OCI-LY3 (cell line): Measurements from ENCODE around the gene CNMD.
A peak's percentile ranks its signal among the peaks of the same experiment; 100 is the strongest.

Experiments used
- H2AFZ ChIP-seq: fragments of 200-600, 300-600 bp; shearing (Covaris generic); 2 replicates; pipeline ENCODE4 v1.6.0; 2014; ENCODE audit warnings: antibody characterized with exemption, low read depth, low read length
- H3K27ac ChIP-seq: fragments of 200-600, 300-600 bp; sonication (generic); 2 replicates; pipeline ENCODE4 v1.5.1; 2014; ENCODE audit warnings: mild to moderate bottlenecking, low read length, moderate library complexity, mixed read lengths
- H3K27me3 ChIP-seq: fragments of 200-600, 300-600 bp; sonication (generic); 2 replicates; pipeline ENCODE4 v1.6.1; 2014; ENCODE audit warnings: low read depth, low read length, mixed read lengths
- H3K36me3 ChIP-seq: fragments of 200-600, 300-600 bp; sonication (generic); replicated peaks from 2 replicates; pipeline ENCODE3; 2014; ENCODE audit warnings: low read depth, low read length, mixed read lengths
- H3K4me1 ChIP-seq: fragments of 300-600, 200-600 bp; sonication (generic); 2 replicates; pipeline ENCODE4 v1.6.1; 2014; ENCODE audit warnings: low read length, mixed read lengths
- H3K4me2 ChIP-seq: fragments of 200-600, 300-600 bp; sonication (generic); 2 replicates; pipeline ENCODE4 v1.6.1; 2014; ENCODE audit warnings: low read length, mixed read lengths
- H3K4me3 ChIP-seq: fragments of 300-600, 200-600 bp; sonication (generic); 2 replicates; pipeline ENCODE4 v1.5.1; 2014; ENCODE audit warnings: antibody characterized with exemption, mild to moderate bottlenecking, low read length, moderate library complexity
- H3K79me2 ChIP-seq: fragments of 300-600, 200-600 bp; shearing (Covaris generic); 2 replicates; pipeline ENCODE4 v1.6.1; 2014; ENCODE audit warnings: mild to moderate bottlenecking, low read length, mixed read lengths
- H3K9ac ChIP-seq: fragments of 300-600, 200-600 bp; shearing (Covaris generic); 2 replicates; pipeline ENCODE4 v1.6.0; 2014; ENCODE audit warnings: mild to moderate bottlenecking, low read length, moderate library complexity
- H3K9me3 ChIP-seq: fragments of 200-600, 300-600 bp; shearing (Covaris generic); 2 replicates; pipeline ENCODE4 v1.6.1; 2014; ENCODE audit warnings: low read length, mixed read lengths; ENCODE audit not compliant: insufficient read depth
- H4K20me1 ChIP-seq: fragments of 200-600, 300-600 bp; sonication (generic); 2 replicates; pipeline ENCODE4 v1.6.1; 2016; ENCODE audit warnings: low read length, mixed read lengths; ENCODE audit not compliant: insufficient read depth
- EZH2phosphoT487 ChIP-seq: fragments of 200-600 bp; shearing (Covaris generic); IDR thresholded peaks from 2 replicates; pipeline ENCODE4 v1.6.1; 2018; ENCODE audit warnings: antibody characterized with exemption, mixed run types, low read depth
- TF ChIP-seq, protein P1 (sequence below): fragments of 200-600, 300-600 bp; sonication (generic); IDR thresholded peaks from 2 replicates; pipeline ENCODE4 v1.5.1; 2014; ENCODE audit warnings: antibody characterized with exemption, low read length, low read depth

Gene CNMD

DNA sequence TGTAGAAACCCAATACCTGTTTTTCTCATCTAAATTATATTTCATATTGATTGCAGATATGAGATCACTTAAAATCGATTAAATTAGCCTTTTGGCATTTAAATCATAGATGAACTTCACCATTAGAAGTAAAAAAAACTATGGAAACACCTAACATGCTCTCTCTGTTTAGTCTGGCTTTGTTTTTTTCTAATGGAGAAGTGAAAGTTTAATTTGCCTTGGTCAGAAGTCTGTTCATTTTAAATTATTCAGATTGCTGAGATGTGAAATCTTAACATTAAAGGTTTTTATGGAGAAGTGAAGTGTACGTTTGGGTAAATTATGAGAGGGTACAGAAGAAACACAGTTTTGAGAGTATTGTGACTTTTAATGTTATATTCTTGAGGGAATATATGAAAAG lies 80.3 kb downstream of the CNMD start:
- Histone ChIP-seq H2AFZ (no peak overlapping the region), H3K4me2 (peak overlapping the region; percentile 7; the same call in 1 of the 2 replicates), H3K9me3 (no peaks in the 10 kb centered on the region), H3K79me2 (peaks cover 27% of the 10 kb centered on the region), H3K27me3 (no peaks in the 10 kb centered on the region), H3K27ac (peak overlapping the region; percentile 17; the same call in 1 of the 2 replicates), H3K4me1 (peaks cover 17% of the 10 kb centered on the region), H3K4me3 (no peak overlapping the region), H3K36me3 (peaks cover 22% of the 10 kb centered on the region), H4K20me1 (no peaks in the 10 kb centered on the region), H3K9ac (no peak overlapping the region)
- TF ChIP-seq, protein P1, sequence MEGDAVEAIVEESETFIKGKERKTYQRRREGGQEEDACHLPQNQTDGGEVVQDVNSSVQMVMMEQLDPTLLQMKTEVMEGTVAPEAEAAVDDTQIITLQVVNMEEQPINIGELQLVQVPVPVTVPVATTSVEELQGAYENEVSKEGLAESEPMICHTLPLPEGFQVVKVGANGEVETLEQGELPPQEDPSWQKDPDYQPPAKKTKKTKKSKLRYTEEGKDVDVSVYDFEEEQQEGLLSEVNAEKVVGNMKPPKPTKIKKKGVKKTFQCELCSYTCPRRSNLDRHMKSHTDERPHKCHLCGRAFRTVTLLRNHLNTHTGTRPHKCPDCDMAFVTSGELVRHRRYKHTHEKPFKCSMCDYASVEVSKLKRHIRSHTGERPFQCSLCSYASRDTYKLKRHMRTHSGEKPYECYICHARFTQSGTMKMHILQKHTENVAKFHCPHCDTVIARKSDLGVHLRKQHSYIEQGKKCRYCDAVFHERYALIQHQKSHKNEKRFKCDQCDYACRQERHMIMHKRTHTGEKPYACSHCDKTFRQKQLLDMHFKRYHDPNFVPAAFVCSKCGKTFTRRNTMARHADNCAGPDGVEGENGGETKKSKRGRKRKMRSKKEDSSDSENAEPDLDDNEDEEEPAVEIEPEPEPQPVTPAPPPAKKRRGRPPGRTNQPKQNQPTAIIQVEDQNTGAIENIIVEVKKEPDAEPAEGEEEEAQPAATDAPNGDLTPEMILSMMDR: no peak
- no peak for TF ChIP-seq EZH2phosphoT487
